CD4-positive, alpha-beta T cell treated with Interleukin-21 for 1 hour (primary cell): ENCODE data around the gene PLCL1.

ENCODE experiments used
- DNase-seq: peaks from one replicate; pipeline ENCODE4 v3.0.0-alpha.2; 2020

Gene PLCL1

GRCh38 chr2:197858607-197859140 is 54.3 kb downstream of the PLCL1 start:
- DNase-seq, result no peak

GRCh38 chr2:197862246-197862955 is 58.0 kb downstream of the PLCL1 start:
- no peak for DNase-seq

- DNase-seq, result no peak
Measured at GRCh38 chr2:197863744-197864143, 59.4 kb downstream of the PLCL1 start.

GRCh38 chr2:197866455-197866854 is 62.1 kb downstream of the PLCL1 start:
- DNase-seq, result no peak

- DNase-seq, result no peak
Measured at GRCh38 chr2:197867033-197867432, 62.6 kb downstream of the PLCL1 start.

GRCh38 chr2:197867624-197868023 is 63.2 kb downstream of the PLCL1 start:
- DNase-seq, result no peak

- peak; percentile 9 for DNase-seq
Measured at GRCh38 chr2:197868206-197868605, 63.8 kb downstream of the PLCL1 start.

- DNase-seq, result no peak
Measured at GRCh38 chr2:197869041-197869440, 64.6 kb downstream of the PLCL1 start.

- DNase-seq, result peak; percentile 64
Measured at GRCh38 chr2:197869501-197870111, 65.2 kb downstream of the PLCL1 start.

- DNase-seq, result no peak
Measured at GRCh38 chr2:197870137-197870536, 65.7 kb downstream of the PLCL1 start.

- DNase-seq, result no peak
Measured at GRCh38 chr2:197871780-197872456, 67.5 kb downstream of the PLCL1 start.

GRCh38 chr2:197873293-197873701 is 68.9 kb downstream of the PLCL1 start:
- no peak for DNase-seq

- DNase-seq, result no peak
Measured at GRCh38 chr2:197875763-197876162, 71.4 kb downstream of the PLCL1 start.

GRCh38 chr2:197876524-197876923 is 72.1 kb downstream of the PLCL1 start:
- DNase-seq, result no peak

- no peak for DNase-seq
Measured at GRCh38 chr2:197877038-197877437, 72.6 kb downstream of the PLCL1 start.

GRCh38 chr2:197878792-197879191 is 74.4 kb downstream of the PLCL1 start:
- no peak for DNase-seq

GRCh38 chr2:197879812-197880408 is 75.5 kb downstream of the PLCL1 start:
- DNase-seq, result no peak

- no peak for DNase-seq
Measured at GRCh38 chr2:197883354-197884032, 79.1 kb downstream of the PLCL1 start.

- DNase-seq, result no peak
Measured at GRCh38 chr2:197884252-197884651, 79.9 kb downstream of the PLCL1 start.

GRCh38 chr2:197885126-197885525 is 80.7 kb downstream of the PLCL1 start:
- no peak for DNase-seq

- DNase-seq, result no peak
Measured at GRCh38 chr2:197885587-197885986, 81.2 kb downstream of the PLCL1 start.

GRCh38 chr2:197888321-197888720 is 83.9 kb downstream of the PLCL1 start:
- no peak for DNase-seq

GRCh38 chr2:197889041-197889440 is 84.6 kb downstream of the PLCL1 start:
- DNase-seq, result peak; percentile 68
